IMR-90 (cell line): ENCODE data around the gene C1orf105. TPM values are rescaled to one million over a fixed set of nuclear protein-coding genes. Genes with fewer than 3 reads are reported as not detected.
A peak's percentile ranks its signal among the peaks of the same experiment; 100 is the strongest.

Experiments
- ATAC-seq: fragments of 200-7000 bp; cut with Tn5 transposase; 2 replicates; pipeline ENCODE4 v1.9.1; 2020; ENCODE audit warnings: low read depth, mild to moderate bottlenecking, moderate library complexity
- BruUV-seq: library from RNA; stranded (reverse); fragments of 400-500 nt; replicated peaks from 2 replicates; lab custom pipeline; 2021; lab: Mats Ljungman, UMichigan
- CTCF ChIA-PET: fragments of 300-600 bp; formaldehyde crosslinking; extraction: SDS; loops from one replicate; lab custom pipeline; 2021; ENCODE audit warnings: antibody characterized with exemption; lab: Yijun Ruan, JAX
- POLR2A ChIA-PET: fragments of 300-600 bp; sonication (Branson Sonifier 250); formaldehyde crosslinking; loops from one replicate; lab custom pipeline; 2022; ENCODE audit warnings: antibody characterized with exemption; ENCODE audit not compliant: unreplicated experiment; lab: Charles Lee
- DNase-seq: peaks from one replicate; pipeline ENCODE4 v3.0.0; 2013
- H2AFZ ChIP-seq: replicated peaks from 2 replicates; pipeline ENCODE3; 2013; ENCODE audit warnings: low read length, mild to moderate bottlenecking; ENCODE audit not compliant: poor library complexity
- H2AK5ac ChIP-seq: 2 replicates; pipeline ENCODE4 v1.6.1; 2013; ENCODE audit warnings: low read depth, low read length, inconsistent platforms
- H2AK9ac ChIP-seq: replicated peaks from 2 replicates; pipeline ENCODE3; 2013; ENCODE audit warnings: mild to moderate bottlenecking, low read depth, low read length, moderate library complexity; ENCODE audit not compliant: poor library complexity
- H2BK120ac ChIP-seq: 2 replicates; pipeline ENCODE4 v1.6.1; 2013; ENCODE audit warnings: low read depth, low read length, inconsistent platforms
- H2BK15ac ChIP-seq: 3 replicates; pipeline ENCODE4 v1.6.1; 2013; ENCODE audit warnings: low read depth, low read length, inconsistent platforms
- H2BK20ac ChIP-seq: 2 replicates; pipeline ENCODE4 v1.6.1; 2013; ENCODE audit warnings: low read depth, mild to moderate bottlenecking, inconsistent platforms, low read length, moderate library complexity
- H2BK5ac ChIP-seq: 2 replicates; pipeline ENCODE4 v1.6.1; 2013; ENCODE audit warnings: mild to moderate bottlenecking, low read depth, low read length, inconsistent platforms; ENCODE audit not compliant: poor library complexity, severe bottlenecking
- H3K14ac ChIP-seq: replicated peaks from 2 replicates; pipeline ENCODE4 v1.6.1; 2013; ENCODE audit warnings: low read depth, low read length, inconsistent platforms
- H3K18ac ChIP-seq: 2 replicates; pipeline ENCODE4 v1.6.1; 2013; ENCODE audit warnings: low read depth, low read length, control low read depth
- H3K23ac ChIP-seq: 2 replicates; pipeline ENCODE4 v1.6.1; 2013; ENCODE audit warnings: low read depth, low read length, inconsistent platforms
- H3K27ac ChIP-seq: 2 replicates; pipeline ENCODE4 v1.5.1; 2013; ENCODE audit warnings: mild to moderate bottlenecking, control low read depth, low read length; ENCODE audit not compliant: insufficient read depth
- H3K27me3 ChIP-seq: 2 replicates; pipeline ENCODE4 v1.6.1; 2013; ENCODE audit warnings: low read length; ENCODE audit not compliant: control insufficient read depth, insufficient read depth
- H3K36me3 ChIP-seq: 2 replicates; pipeline ENCODE4 v1.6.1; 2013; ENCODE audit warnings: low read length, mixed read lengths; ENCODE audit not compliant: control insufficient read depth, insufficient read depth
- H3K4ac ChIP-seq: 2 replicates; pipeline ENCODE4 v1.6.1; 2013; ENCODE audit warnings: low read depth, low read length, inconsistent platforms
- H3K4me1 ChIP-seq: 2 replicates; pipeline ENCODE4 v1.6.1; 2013; ENCODE audit warnings: low read length, mixed read lengths; ENCODE audit not compliant: control insufficient read depth, insufficient read depth
- H3K4me2 ChIP-seq: 2 replicates; pipeline ENCODE4 v1.6.1; 2013; ENCODE audit warnings: low read depth, mild to moderate bottlenecking, control low read depth, low read length, moderate library complexity
- H3K4me3 ChIP-seq: 2 replicates; pipeline ENCODE4 v1.5.1; 2013; ENCODE audit warnings: low read depth, mild to moderate bottlenecking, control low read depth, low read length, moderate library complexity; ENCODE audit not compliant: insufficient read depth
- H3K56ac ChIP-seq: 2 replicates; pipeline ENCODE4 v1.6.1; 2013; ENCODE audit warnings: low read length, inconsistent platforms; ENCODE audit not compliant: insufficient read depth; ENCODE audit errors: extremely low read depth
- H3K79me1 ChIP-seq, 2 experiments: 2 replicates each; pipeline ENCODE4 v1.6.1; 2013; ENCODE audit warnings: low read length in 2 of 2, inconsistent platforms in 1 of 2, low read depth in 1 of 2
- H3K9ac ChIP-seq: 2 replicates; pipeline ENCODE4 v1.6.1; 2013; ENCODE audit warnings: low read depth, low read length, control low read depth
- H3K9me1 ChIP-seq: 2 replicates; pipeline ENCODE4 v1.6.1; 2013; ENCODE audit warnings: low read length, inconsistent platforms; ENCODE audit not compliant: insufficient read depth
- H3K9me3 ChIP-seq: 2 replicates; pipeline ENCODE4 v1.6.1; 2013; ENCODE audit warnings: low read length; ENCODE audit not compliant: control insufficient read depth, insufficient read depth
- H4K20me1 ChIP-seq: 2 replicates; pipeline ENCODE4 v1.6.1; 2013; ENCODE audit warnings: low read length, inconsistent platforms; ENCODE audit not compliant: insufficient read depth
- H4K5ac ChIP-seq: 2 replicates; pipeline ENCODE4 v1.6.1; 2013; ENCODE audit warnings: mild to moderate bottlenecking, low read depth, low read length, control low read depth
- H4K8ac ChIP-seq, 2 experiments: 2 replicates each; pipeline ENCODE4 v1.6.1; 2013; ENCODE audit warnings: low read depth in 2 of 2, low read length in 2 of 2, control low read depth in 1 of 2, inconsistent platforms in 1 of 2
- H4K91ac ChIP-seq: 2 replicates; pipeline ENCODE4 v1.6.1; 2013; ENCODE audit warnings: low read depth, low read length, inconsistent platforms; ENCODE audit not compliant: insufficient read depth
- CHD1 ChIP-seq: IDR thresholded peaks from 2 replicates; pipeline ENCODE4 v1.6.1; 2012; ENCODE audit warnings: low read depth, low read length, improper control_type of control experiment
- WGBS, 2 experiments: methylation state at CpG; one replicate each; pipeline versions ENCODE4 v1.1.5 to v1.1.7; 2013; ENCODE audit warnings: missing lambda C conversion rate in 2 of 2; ENCODE audit not compliant: insufficient read length in 1 of 2; ENCODE audit errors: extremely low coverage in 2 of 2; 5-methylcytosine and 5-hydroxymethylcytosine counted together
- dilution Hi-C: fragments of 300-500 bp; cut with HindIII; formaldehyde crosslinking; loops from one replicate; pipeline ENCODE4 v1.14.3; 2018; ENCODE audit warnings: low sequenced_read_pairs; ENCODE audit not compliant: unreplicated experiment
- in situ Hi-C: fragments of 300-500 bp; cut with MboI; formaldehyde crosslinking; loops from 3 replicates; pipeline ENCODE4 v1.14.3; 2019; ENCODE audit warnings: low sequenced_read_pairs, inconsistent platforms, mixed read lengths
- intact Hi-C: fragments of 100-400 bp; cut with micrococcal nuclease; formaldehyde crosslinking; loops from 2 replicates; pipeline ENCODE4 v1.10.0; 2022
- polyA plus RNA-seq, 3 experiments: library from polyadenylated mRNA; depleted of rRNA; stranded (reverse); fragments of >200 nt; gene quantifications; 2 replicates each; pipeline ENCODE4 v1.2.3, GENCODE V29; 2012; ENCODE audit warnings: low replicate concordance in 1 of 3
- total RNA-seq: library from RNA; depleted of rRNA; stranded (reverse); fragments of >200 nt; gene quantifications from 2 replicates; pipeline ENCODE4 v1.2.3, GENCODE V29; 2012
- TF ChIP-seq, protein P1 (sequence below): fragments of 150-350 bp; IDR thresholded peaks from 2 replicates; pipeline ENCODE4 v1.6.1; 2016; ENCODE audit warnings: low read depth, mild to moderate bottlenecking, low read length, moderate library complexity, borderline replicate concordance

C1orf105 gene
- total and polyA plus RNA-seq, 2 of the 4 experiments (the other 2 are of a cell fraction), result not detected

DNA sequence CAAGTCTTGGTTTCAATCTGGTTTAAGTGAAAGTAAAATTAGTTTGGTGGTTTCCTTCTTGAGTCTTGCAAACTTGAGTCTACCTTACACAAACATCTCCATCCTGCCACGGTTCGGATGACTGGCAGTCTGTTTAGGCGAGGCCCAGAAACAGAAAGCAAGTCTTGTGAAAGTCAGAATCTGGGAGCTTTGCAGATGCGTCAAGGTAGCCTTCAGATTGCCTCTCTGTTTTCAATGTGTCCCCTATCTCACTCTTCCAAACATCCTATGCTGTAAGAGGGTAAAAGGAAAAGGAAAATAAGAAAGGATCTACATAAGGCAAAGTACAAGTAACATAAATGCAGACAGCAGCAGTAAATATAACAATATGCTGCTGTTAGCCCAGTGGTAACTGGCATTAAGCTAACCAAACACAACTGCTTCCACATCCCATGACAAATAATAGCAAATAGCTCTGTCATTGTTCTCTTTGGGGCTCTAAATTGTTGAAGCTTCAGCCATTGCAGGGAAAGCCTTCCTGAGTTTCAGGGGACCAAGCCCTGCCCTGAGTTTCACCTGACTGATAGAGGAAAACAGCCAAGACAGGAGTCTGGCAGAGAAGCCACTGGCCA is 26.2 kb upstream of the C1orf105 start:
- H2AFZ ChIP-seq, result no peak overlapping the region
- peaks cover 2% of the 10 kb centered on the region for H3K4me1 ChIP-seq
- BruUV-seq, result no TSS peak
- no peak overlapping the region for H2AK9ac ChIP-seq
- no peak overlapping the region for H3K4ac ChIP-seq
- no CpG with 5 or more reads among the region's 4 CpGs for WGBS, 2 experiments
- H2BK5ac ChIP-seq, result no peak overlapping the region
- DNase-seq, result peak; percentile 22
- TF ChIP-seq, protein P1, sequence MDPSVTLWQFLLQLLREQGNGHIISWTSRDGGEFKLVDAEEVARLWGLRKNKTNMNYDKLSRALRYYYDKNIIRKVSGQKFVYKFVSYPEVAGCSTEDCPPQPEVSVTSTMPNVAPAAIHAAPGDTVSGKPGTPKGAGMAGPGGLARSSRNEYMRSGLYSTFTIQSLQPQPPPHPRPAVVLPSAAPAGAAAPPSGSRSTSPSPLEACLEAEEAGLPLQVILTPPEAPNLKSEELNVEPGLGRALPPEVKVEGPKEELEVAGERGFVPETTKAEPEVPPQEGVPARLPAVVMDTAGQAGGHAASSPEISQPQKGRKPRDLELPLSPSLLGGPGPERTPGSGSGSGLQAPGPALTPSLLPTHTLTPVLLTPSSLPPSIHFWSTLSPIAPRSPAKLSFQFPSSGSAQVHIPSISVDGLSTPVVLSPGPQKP, result no peak
- TF ChIP-seq CHD1, result no peak
- no peak overlapping the region; the same call in 1 of the 2 replicates for H4K5ac ChIP-seq
- H3K27ac ChIP-seq, result no peak overlapping the region
- H3K9me3 ChIP-seq, result no peaks in the 10 kb centered on the region
- H3K14ac ChIP-seq, result no peak overlapping the region
- in situ Hi-C loops (loop anchor here (10.0 kb wide), 1 partner anchor 249 kb away; no protein-coding TSS in a partner anchor), intact Hi-C loops (no loop called here), dilution Hi-C loops (no loop called here)
- H3K23ac ChIP-seq, result no peak overlapping the region
- no peak overlapping the region for H3K56ac ChIP-seq
- H3K4me2 ChIP-seq, result no peak overlapping the region
- no peaks in the 10 kb centered on the region for H4K20me1 ChIP-seq
- H2BK15ac ChIP-seq, result 0 out of 3 replicates have a peak overlapping the region, but pooled peaks have one; percentile 15
- H3K79me1 ChIP-seq, result no peaks in the 10 kb centered on the region
- 0 out of 2 replicates have a peak overlapping the region, but pooled peaks have one; percentile 15 for H3K18ac ChIP-seq
- peak overlapping the region in 1 of 2 experiments; percentile 12; a peak in 1 of 4 replicates for H4K8ac ChIP-seq
- ChIA-PET CTCF (interaction anchor here (0.8 to 1.3 kb wide), 3 partner anchors 232 to 392 kb away, joined by 5 to 7 read pairs (median 5); no protein-coding TSS in a partner anchor), POLR2A (interaction anchor here (0.6 to 0.9 kb wide), 2 partner anchors 86 to 124 kb away, joined by 4 to 13 read pairs; no protein-coding TSS in a partner anchor)
- peak overlapping the region; percentile 17; the same call in 1 of the 2 replicates for H2AK5ac ChIP-seq
- no peak overlapping the region for H2BK120ac ChIP-seq
- H2BK20ac ChIP-seq, result no peak overlapping the region
- H3K9me1 ChIP-seq, result no peaks in the 10 kb centered on the region
- no peaks in the 10 kb centered on the region for H3K27me3 ChIP-seq
- H4K91ac ChIP-seq, result no peak overlapping the region; the same call in 1 of the 2 replicates
- no peaks in the 10 kb centered on the region for H3K36me3 ChIP-seq
- no peak for ATAC-seq
- no peak overlapping the region for H3K9ac ChIP-seq
- no peak overlapping the region for H3K4me3 ChIP-seq
